NCI-H187 treated with DMSO at 0.1 percent for 48 hours (cell line): ENCODE data around the gene TIMP4.

Experiments
- DNase-seq: peaks from one replicate; lab custom pipeline; 2025; lab: John Stamatoyannopoulos, UW

The TIMP4 gene

DNA sequence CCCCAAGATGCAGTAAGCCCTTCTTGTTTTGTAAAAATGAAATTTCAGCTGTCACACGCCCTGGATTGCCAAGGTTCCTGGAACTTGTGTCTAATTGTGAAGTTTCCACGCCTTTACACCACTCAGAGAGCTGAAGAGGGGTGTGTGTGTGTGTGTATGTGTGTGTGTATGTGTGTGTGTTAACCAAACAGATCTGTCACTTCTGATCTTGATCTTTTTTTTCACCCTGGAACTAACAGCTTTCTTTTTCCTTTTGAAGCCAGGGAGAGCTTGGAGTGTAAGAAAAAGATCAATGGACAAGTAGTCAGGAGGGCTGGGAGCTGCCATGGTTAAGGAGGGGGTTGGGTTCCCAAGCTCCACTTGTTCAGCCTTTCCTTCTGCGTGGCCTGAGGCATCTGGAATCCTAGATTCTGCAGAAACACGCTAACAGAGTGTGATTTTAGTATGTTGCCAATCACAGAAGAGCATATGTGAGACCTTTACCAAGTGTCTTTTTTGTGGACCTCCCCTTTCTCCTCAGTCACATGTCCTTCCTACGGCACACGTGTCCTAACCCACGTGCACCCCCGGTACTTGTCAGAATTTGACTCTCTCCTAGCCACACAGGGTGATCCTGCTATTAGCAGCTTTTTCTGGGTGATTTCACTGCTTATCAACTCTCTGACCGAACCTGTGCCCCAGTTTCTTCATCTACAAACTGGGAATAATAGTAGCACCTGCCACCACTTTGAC, 11.5 kb downstream of the TIMP4 start:
- DNase-seq = no peak

DNA sequence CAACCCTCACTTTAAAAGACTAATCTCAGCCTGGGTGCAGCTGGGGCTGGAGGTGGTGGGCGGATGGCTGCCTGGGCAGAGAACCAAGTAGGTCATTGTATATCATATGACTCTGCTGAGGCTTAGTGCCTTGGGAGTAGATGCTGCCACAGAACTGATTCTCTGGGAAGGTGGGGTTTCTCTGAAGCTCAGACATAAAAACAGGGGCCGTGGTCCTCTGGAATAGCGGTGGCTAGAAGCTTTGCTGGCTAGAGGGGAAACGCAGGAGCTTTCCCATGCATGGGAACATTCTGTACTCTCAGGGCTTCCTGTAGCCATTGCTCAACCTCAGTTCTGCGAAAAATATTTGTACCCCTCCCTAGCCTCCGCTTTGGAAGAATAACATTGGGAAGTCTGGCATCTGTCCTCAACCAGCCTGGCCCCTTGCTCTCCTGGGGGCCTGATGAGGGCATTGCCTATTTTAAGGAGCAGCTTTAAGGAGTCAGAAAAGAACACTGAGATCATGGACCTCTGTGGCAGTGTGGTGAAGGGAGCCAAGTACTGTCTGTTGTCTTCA, 14.7 kb downstream of the TIMP4 start:
- no peak for DNase-seq

DNA sequence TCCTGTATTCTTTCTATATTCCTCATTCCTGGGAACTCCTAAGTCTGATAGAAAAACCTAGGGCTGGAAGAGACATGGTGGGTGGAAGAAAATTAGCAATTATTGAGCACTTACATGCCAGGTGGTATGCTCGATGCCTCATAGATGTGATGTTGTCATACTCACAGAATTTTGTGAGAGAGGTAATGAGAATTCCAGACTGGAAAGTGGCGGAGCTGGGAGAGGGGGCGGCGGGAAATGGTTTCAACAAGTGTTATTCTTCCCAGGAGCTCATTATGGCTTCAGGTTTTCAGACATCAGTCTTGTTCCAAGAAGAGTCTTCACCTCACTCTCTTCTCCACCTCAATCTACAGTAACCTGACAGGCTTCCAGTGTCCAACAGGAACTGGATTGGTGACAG, 16.2 kb downstream of the TIMP4 start:
- no peak for DNase-seq

DNA sequence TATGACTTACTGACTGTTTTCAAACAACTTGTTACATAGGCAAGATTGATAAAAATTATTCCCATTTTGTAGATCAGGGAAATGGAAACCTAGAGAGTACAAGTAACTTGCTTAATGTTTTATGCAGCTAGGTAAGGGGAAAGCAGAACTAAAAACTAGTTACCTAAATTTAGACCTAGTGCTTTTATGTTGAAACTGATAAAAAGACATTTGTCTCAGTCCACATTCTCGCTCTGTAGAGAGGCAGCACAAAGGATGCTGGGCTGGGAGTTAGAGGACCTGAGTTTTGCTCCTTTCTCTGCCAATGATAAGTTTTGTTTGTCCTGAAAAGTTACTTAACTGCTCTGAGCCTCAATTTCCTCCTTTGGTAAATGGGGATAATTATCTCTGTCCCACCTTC, 17.4 kb downstream of the TIMP4 start:
- DNase-seq = no peak

DNA sequence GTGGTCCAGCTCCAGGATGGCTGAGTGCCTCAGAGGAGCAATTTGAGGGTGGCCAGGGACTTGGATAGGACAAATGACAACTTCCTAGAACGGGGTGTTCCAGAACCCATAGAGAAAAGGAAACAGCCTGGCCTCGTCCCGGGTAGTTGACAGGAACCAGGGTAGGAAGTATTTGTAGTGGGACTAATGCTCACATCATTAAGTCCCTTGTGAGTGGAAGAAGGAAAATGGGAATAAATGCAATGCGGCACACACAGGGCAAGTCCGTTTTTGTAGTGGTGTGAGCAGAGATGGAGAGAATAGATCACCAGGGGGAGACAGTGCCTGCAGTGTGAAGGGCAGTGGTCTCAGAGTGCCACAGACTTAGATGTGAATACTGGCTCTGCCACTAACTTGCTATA, 19.6 kb downstream of the TIMP4 start:
- DNase-seq = no peak

DNA sequence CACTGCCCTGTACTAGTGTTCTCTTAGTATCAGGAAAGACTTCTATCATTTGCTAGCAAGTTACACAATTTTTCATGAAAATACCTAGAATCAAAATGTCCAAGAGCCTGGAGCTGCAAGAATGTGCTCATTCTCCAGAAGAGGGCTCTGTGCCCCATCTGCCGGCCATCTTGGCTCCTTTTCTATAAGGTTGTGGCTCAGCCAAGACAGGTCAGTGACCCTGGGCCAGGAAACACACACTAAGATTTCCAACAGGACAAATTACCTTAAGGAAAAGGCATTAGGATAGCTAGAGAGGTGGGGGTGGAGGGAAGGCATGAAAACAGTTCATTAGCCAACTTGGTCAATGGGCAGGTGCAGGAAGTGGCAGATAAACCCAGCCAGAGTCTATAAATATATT, 20.7 kb downstream of the TIMP4 start:
- DNase-seq = no peak

DNA sequence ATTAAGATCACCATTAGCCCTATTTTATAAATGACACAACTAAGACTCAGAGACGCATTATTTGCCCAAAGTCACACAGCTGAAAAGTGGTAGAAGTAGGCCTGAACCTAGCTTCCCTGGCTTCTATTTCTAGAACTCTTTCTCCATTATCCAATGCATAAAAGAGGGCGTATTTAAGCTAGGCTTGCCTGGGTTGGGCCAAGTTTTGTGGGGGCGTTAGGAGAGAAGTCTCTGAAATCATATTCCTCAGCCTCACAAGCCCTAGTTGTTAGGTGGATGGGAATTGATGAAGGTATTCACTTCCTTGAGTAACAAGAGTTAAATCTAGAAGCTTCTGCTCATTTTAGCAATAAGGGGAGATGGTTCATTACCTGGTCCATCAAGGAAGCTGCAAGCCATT, 22.3 kb downstream of the TIMP4 start:
- DNase-seq = no peak

DNA sequence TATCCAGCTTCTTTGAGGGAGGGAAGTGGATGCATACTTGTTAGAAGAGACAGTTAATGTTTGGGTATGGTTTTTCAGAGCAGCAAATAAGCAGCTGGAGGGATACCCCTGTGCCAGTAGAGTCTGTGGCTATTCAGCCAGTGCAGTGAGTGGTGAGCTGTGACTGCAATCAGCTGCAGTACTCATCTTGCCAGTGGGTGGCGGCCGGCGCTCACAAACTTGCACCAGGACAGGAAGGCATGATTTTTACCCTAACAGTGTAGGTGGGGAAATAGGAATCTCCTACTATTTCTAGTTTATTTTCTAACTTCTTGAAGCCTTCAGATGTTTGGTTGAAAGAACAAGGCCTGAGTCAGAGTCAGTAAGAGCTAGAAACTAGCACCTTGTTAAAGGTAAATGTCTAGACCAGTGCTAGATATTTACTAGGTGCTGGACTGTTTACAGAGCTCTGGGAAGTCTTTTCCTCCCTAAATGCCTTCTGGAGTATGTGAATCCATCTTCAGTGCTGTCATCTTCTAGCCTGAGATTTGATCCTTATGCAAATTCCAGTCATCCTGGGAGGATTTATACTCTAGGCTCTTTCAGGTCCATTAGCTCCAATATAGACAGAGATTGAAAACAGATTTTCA, 23.6 kb downstream of the TIMP4 start:
- no peak for DNase-seq

DNA sequence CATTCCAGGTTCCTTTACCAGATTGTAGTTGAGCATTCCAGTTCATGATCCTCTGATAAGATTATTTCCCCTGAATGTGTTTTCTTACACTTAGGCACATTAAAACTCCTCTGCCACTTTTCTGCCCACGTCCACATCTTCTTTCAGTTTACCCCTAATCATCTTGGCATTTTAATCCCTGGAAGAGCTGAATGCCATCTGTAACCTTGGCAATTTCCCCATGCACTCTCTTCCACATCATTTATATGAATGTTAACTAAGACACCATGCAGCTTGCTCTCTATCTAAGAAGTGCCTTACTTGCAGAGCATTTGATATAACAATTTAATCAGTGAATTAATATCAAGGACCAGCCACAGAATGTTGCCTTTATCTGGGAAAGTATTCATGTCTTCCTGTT, 25.8 kb downstream of the TIMP4 start:
- DNase-seq = no peak

DNA sequence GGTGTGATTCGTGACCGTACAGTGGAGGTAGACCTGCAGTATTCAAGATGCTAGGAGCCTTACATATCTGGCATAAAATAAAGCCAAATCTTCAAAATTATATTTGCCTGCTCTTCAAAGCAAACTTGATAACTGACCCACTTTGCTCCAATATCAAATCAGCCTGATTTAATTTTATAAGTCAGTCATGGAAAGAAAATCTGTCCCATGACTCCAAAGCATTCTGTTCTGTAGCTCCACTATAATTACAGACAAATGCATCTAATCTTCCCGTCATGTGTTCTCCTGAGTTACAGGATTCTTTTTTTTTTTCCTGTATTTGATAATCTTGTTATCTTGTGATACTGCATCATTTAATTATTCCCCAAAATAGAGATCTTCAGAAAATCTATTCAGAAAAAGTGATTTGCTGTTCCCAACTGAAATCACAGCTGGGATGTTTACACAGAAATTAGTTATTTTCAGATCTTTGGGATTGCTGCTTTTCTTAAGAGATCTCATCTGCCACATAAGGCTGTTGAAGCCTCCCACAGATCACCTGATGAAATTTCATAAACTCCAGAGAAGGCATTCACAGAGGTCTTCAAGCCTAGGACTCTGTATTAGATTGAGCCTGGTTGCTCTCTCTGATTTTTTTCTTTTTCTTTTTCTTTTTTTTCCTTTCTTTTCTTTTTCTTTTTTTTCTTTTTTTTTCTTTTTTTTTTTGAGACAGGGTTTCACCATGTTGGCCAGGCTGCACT, 27.2 kb downstream of the TIMP4 start:
- no peak for DNase-seq

DNA sequence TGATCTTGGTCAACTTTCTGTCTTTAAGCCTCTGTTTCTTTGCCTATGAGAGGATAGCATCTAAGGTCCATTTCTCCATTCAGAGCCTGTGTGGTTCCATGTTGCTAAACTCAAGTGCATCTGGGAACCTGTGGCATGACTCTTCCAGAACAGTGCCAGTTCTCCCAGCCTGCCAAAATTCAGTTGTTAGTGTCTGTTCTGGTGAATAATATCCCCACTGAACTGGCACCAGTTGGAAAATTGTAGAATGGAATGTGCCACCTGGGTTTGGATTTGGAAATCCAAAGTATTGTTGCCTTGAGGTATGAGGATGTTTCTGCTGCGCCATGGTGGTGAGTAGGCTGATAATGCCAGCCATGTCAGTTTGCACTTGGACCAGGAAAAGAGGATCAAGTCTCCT, 31.3 kb downstream of the TIMP4 start:
- DNase-seq = no peak

DNA sequence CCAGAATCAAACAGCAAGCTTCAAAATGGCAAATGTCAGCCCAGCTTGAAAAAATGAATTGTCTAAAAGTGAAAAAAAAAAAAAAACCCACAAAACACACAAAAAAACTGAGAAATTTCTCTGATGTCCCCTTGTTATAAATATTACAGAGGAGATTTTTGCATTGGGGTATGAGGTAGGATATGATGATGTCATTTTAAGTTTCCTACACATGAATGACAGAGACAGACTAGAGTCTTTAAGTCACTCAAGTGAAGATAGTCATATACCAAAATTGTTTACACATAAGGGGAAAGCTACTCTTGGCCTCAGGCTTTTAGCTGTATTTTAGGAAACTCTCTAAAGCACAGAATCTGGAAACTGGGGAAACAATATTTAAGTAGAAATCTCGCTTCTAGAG, 32.9 kb downstream of the TIMP4 start:
- DNase-seq = no peak

DNA sequence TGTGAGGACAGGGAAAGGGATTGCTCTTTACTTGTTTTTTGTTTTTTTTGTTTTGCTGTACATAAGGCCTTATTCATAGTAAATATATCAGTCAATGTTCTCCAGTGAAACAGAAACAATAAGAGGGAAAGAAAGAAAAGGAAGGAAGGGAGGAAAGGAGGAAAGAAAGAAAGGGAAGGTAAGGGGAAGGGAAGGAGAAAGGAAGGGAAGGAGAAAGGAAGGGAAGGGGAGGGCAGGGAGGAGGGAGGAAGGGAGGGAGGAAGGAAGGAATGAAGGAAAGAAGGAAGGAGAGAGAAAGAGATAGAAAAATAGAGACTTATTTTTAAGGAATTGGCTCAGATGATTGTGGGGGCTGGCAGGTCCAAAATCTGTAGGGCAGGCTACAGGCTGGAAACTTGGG, 37.2 kb downstream of the TIMP4 start:
- DNase-seq = no peak

DNA sequence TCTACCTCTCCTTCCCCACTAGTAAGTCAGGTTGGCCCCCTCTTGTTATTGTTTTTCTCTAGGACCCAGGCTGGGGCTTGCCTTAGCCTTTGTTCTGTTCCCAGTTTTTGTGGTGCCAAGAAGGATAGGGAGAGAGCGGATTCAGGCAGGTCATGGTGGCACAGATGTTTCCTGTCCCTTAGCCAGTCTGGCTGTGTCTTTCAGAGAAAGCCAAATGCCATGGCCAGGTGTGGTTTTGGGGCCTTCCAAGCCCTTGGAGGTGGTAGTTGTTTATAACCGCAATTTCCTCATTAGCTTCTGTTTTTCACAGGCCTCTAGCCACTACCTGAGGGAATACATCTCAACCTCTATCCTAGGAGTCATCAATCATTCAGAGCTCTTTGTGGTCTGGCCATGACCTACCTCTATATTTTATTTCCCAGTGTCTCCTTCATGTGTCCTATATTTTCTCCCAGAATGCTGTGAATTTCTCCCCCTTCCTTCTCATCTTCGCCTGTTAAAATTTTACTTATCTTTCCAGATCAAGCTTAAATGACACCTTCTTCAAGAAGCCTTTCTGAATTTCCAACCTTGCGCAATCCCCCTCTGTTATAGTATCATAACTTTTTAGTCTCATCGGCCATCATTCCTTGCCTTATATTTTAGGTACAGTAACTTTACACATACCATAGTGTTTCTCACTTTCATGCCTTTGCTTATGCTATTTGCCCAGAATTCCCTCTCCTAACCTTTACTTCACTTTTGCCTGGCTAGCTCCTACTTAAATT, 38.2 kb downstream of the TIMP4 start:
- no peak for DNase-seq

DNA sequence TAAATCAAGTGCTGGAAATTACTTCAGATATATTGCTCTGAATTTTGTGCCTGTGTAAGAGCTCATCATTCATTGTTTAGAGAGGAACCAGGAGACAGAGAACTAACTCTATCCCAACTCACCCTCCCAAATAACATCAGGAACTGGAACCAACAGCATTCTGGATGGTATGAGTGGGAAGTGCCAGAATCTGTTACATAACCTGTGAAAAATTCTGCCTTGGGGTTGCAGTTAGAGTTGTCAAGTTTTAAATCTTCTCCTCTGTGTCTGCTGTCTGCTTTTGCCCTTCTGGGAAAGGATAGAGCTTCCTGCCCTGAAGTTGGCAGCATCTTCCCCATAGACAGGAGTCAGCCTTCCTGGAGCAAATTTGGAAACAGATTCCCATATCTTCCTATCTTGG, 41.2 kb downstream of the TIMP4 start:
- no peak for DNase-seq

DNA sequence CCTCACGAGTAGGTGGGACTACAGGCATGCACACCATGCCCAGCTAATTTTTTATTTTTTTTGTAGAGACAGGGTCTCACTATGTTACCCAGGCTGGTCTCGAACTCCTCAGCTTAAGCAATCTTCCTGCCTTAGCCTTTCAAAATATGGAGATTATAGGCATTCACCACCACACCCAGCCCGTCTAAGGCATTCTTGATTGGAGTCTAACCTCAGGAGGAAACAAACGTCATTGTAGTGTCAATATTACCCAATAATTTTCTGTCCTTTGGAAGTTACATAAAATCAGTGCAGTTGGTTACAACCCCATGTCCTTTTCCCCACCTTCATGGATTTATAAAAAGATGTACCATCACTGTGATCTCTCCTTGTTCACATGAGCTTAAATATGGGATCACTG, 41.8 kb downstream of the TIMP4 start:
- DNase-seq = no peak

DNA sequence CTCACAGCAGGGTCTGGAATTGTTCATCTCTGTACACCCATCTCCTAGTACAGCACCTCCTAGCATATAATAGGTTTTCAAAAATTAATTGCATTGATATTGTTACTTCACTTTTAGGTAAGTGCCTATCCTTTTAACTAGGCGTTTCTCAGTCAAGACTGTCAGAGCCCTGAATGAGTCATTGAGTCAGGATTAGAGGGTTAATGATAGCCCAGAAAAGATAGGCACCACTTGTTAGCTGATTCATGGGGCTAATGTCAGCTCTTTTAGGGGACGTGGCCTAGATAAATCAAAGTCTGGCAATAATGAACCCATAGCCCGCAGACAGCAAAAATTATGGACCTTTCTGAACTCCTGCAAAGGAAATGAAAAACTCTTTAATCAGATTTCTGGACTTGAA, 42.9 kb downstream of the TIMP4 start:
- DNase-seq = no peak

DNA sequence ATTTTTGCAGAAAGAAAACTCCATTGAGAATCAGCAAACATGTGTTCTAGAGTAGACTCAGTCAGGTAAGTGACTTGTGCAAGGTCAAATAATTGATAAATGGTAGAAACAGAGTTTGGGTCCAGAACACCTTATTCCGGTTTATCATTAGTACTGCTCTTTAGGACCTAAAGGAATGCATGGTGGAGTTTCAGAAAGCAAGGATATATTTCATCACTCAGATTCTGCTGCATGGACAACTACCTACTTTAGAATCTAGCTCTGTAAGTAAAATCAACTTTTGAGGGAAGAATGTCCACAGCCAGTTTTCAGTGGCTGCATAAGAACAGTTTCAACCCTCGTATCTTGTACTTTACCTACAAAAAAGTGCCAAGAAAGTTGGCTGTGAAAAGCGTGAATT, 43.6 kb downstream of the TIMP4 start:
- DNase-seq = no peak

DNA sequence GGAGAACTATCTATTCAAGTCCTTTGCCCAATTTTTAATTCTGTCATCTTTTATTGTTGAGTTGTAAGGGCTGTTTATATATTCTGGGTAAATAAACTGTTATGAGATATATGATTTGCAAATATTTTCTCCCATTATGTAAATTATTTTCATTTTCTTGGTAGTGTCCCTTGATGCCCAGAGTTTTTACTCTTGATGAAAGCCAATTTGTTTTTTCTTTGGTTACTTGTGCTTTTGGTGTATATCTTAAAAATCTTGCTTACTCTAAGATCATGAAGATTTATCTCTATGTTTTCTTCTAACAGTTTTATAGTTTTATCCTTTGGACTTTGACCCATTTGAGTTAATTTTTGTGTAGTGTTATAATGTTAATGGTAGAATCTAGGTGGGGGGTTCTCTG, 44.5 kb downstream of the TIMP4 start:
- DNase-seq = no peak

DNA sequence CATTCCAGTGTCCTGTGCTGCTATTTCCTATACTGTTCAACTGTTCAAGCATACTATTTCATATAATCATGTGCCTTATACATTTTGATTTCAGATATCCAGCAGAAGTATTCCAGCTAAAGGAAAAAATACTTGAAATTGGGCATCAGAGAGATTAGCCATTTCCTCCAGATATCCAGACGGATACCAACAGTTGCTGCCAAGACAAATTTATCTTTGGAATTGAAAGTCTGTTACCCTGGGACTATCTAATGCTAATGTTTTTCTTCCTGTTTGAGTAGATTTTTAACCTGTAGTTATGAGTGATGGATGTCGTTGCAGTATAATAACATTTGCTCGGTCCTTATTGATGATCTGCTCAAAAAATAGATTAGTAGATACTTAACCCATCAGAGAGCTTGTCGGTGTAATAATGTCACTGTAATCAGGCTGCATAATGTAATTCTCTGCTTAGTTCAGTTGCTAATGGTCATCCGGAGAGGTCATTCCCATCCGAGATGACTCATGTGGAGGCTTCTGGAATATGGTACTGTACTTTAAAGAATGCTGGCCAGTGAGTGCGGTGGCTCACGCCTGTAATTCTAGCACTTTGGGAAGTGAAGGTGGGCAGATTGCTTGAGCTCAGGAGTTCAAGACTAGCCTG, 51.5 kb downstream of the TIMP4 start:
- no peak for DNase-seq
